GM12891 (cell line): ENCODE data around the gene ZEB1.

Source experiments
- PAX5 ChIP-seq: IDR thresholded peaks from 2 replicates; pipeline ENCODE4 v1.6.1; 2011; ENCODE audit warnings: low read length, moderate library complexity, mild to moderate bottlenecking; ENCODE audit not compliant: insufficient read depth, severe bottlenecking
- POLR2A ChIP-seq: IDR thresholded peaks from 2 replicates; pipeline ENCODE4 v1.6.1; 2011; ENCODE audit warnings: low read depth, low read length, control low read depth
- POLR2AphosphoS5 ChIP-seq: IDR thresholded peaks from 2 replicates; pipeline ENCODE4 v1.6.1; 2011; ENCODE audit warnings: low read depth, low read length, control low read depth
- POU2F2 ChIP-seq: IDR thresholded peaks from 2 replicates; pipeline ENCODE4 v1.6.1; 2011; ENCODE audit warnings: low read depth, mild to moderate bottlenecking, control low read depth, low read length, moderate library complexity
- SPI1 ChIP-seq: IDR thresholded peaks from 2 replicates; pipeline ENCODE4 v1.6.1; 2011; ENCODE audit warnings: low read depth, low read length, control low read depth
- TAF1 ChIP-seq: IDR thresholded peaks from 2 replicates; pipeline ENCODE4 v1.6.1; 2011; ENCODE audit warnings: low read depth, low read length, control low read depth

GRCh38 chr10:31431021-31431420 lies 112.0 kb downstream of the ZEB1 start:
- TF ChIP-seq POLR2AphosphoS5 (no peak), POLR2A (no peak), SPI1 (no peak), TAF1 (no peak), POU2F2 (no peak), PAX5 (no peak)
